22Rv1 (cell line): ENCODE results near the gene MTHFR.

Experiments used
- H3K27ac ChIP-seq: fragments of 450-650 bp; 2 replicates; pipeline ENCODE4 v1.5.1; 2017
- CTCF ChIP-seq: fragments of 450-650 bp; IDR thresholded peaks from 2 replicates; pipeline ENCODE4 v1.5.1; 2017; ENCODE audit warnings: mild to moderate bottlenecking
- ZFX ChIP-seq: fragments of 450-650 bp; IDR thresholded peaks from 2 replicates; pipeline ENCODE4 v1.6.1; 2017; ENCODE audit warnings: antibody characterized with exemption, borderline replicate concordance

Gene MTHFR

DNA sequence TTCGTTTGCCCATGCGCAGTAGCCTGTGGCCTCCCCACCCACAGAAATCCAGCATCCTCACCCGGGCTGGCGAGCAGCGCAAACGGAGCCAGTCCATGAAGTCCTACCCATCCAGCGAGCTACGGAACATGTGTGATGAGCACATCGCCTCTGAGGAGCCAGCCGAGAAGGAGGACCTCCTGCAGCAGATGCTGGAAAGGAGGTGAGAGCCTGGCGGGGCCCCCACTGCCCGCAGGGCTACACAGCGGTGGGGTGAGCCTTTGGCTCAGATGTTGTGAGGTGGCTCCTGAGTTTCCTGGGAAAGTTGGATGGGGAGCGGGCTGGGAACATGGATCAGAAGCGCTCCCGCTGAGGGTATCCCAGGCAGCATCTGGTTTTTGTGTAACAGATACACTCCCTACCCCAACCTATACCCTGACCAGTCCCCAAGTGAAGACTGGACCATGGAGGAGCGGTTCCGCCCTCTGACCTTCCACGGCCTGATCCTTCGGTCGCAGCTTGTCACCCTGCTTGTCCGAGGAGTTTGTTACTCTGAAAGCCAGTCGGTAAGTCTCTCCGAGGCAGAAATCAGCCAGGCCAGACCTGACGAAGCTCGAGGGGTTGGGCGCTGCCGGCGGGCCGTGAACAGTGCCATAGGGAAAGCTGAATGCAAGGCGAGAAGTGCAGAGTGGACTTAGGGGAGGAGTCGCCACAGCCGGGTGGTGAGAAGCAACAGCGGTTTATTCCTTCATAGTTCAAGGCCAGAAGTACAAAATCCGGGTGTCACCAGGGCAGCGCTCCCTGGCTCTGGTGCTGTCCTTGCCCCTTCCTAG is 31.4 kb upstream of the MTHFR start:
- TF ChIP-seq CTCF (no peak), ZFX (no peak)
- H3K27ac ChIP-seq = no peak overlapping the region

DNA sequence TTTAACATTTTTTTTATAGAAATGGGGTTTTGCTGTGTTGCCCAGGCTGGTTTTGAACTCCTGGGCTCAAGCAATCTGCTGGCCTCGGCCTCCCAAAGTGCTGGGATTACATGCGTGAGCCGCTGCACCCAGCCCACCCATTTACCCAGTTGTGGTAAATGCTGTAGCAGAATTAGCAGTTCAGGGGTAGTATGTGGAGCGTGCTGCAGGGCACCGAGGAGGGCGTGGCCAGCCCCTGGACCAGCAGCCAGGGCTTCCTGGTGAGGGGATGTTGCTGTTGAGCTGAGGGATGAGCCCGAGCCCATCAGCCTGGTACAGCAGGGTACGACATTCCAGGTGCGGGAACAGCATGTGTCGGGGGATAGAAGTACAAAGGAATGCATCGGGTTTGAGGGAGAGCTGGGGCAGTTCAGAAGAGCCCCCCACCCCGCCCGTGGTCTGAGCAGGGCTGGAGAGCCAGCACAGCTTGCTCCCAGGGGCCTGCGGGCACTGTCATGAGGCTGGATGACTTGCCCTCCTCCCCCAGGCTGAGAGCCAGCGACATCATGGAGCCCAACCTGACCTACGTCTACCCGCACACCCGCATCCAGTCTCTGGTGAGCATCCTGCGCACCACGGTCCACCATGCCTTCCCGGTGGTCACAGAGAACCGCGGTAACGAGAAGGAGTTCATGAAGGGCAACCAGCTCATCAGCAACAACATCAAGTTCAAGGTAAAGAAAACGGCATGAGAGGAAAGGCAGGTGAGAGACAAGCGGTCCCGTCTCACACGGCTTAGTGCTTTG is 29.9 kb upstream of the MTHFR start:
- H3K27ac ChIP-seq = no peak overlapping the region
- TF ChIP-seq ZFX (no peak), CTCF (no peak)

DNA sequence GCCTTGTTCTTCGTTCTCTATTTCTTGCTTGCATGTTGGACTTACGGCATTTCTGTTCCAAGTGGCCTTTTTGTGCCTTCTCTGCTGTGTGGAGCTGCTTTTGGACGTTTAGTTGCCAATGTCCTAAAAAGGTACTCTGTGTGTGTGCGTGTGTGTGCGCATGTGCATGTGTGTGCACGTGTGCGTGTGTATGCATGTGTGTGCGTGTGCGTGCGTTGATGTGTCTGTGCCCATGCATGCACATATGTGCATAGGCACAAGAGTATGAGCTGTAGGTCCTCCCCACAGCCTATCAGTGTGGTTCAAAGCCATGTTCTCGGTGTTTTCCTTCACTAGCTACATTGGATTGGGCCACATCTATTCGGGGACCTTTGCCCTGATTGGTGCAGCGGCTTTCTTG is 28.1 kb upstream of the MTHFR start:
- H3K27ac ChIP-seq = no peak overlapping the region

DNA sequence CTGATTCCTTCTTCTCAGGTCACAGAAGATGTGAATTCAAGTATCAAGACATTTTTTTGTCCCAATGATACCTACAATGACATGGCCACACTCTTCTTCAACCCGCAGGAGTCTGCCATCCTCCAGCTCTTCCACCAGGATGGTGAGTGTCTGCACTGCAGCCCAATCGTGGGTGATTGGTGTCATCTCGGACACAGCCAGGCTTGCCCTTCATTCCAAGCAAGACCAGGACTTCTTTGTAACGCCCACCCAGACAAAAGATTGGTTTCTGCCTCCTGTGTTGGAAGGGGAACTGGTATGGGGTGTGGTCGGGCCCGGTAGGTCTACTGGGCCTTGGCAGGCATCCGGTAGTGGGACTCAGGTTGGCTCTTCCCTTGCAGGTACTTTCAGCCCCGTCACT is 27.7 kb upstream of the MTHFR start:
- TF ChIP-seq CTCF = no peak
- no peak for TF ChIP-seq ZFX
- no peak overlapping the region for H3K27ac ChIP-seq

More for the DNA sequence above, 28.1 kb upstream of the MTHFR start:
- TF ChIP-seq ZFX (no peak), CTCF (no peak)

GRCh38 chr1:11831945-11832725 is 26.4 kb upstream of the MTHFR start:
- no peak overlapping the region for H3K27ac ChIP-seq
- TF ChIP-seq ZFX = no peak
- no peak for TF ChIP-seq CTCF

DNA sequence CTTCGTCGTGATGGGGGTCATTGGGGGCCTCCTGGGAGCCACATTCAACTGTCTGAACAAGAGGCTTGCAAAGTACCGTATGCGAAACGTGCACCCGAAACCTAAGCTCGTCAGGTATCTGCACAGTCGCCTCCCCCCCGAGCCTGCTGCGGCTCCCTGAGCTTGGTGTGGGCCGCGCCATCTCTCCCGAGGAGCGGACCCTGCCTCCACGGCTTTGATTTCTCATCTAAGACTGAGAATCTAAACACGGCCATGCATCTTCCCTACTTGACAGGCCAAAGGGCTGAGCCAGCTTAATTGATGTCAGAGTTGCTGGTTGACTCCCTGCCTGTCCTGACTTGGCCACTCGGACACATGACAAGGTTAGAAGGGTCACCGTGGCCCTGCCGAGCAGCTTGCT is 22.7 kb upstream of the MTHFR start:
- H3K27ac ChIP-seq = no peak overlapping the region
- TF ChIP-seq CTCF (no peak), ZFX (no peak)
